ENCODE results near the gene ANXA2.

The ANXA2 gene

GRCh38 chr15:60420203-60420716 lies 22.5 kb upstream of the ANXA2 start:
- no peaks in the 10 kb centered on the region for H3K79me2 ChIP-seq (ENCODE audit: low read length)
- H3K9ac ChIP-seq (ENCODE audit: low read length): no peak overlapping the region
- no peaks in the 10 kb centered on the region for H3K9me3 ChIP-seq (ENCODE audit: insufficient read depth, low read length)
- no peak overlapping the region for H3K27ac ChIP-seq (ENCODE audit: low read length)
- H3K27me3 ChIP-seq (ENCODE audit: low read depth, low read length): no peaks in the 10 kb centered on the region
- H2AFZ ChIP-seq (ENCODE audit: low read depth, low read length): no peak overlapping the region
- H3K4me1 ChIP-seq (ENCODE audit: low read length): no peaks in the 10 kb centered on the region
- H3K36me3 ChIP-seq (replicated peaks; ENCODE audit: low read depth, low read length): peaks cover 7% of the 10 kb centered on the region
- TF ChIP-seq EZH2phosphoT487 (IDR thresholded peaks at IDR 0.05; ENCODE audit: low read depth): no peak
- TF ChIP-seq, protein P1, sequence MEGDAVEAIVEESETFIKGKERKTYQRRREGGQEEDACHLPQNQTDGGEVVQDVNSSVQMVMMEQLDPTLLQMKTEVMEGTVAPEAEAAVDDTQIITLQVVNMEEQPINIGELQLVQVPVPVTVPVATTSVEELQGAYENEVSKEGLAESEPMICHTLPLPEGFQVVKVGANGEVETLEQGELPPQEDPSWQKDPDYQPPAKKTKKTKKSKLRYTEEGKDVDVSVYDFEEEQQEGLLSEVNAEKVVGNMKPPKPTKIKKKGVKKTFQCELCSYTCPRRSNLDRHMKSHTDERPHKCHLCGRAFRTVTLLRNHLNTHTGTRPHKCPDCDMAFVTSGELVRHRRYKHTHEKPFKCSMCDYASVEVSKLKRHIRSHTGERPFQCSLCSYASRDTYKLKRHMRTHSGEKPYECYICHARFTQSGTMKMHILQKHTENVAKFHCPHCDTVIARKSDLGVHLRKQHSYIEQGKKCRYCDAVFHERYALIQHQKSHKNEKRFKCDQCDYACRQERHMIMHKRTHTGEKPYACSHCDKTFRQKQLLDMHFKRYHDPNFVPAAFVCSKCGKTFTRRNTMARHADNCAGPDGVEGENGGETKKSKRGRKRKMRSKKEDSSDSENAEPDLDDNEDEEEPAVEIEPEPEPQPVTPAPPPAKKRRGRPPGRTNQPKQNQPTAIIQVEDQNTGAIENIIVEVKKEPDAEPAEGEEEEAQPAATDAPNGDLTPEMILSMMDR (IDR thresholded peaks at IDR 0.05; ENCODE audit: low read depth, low read length): no peak
- H3K4me2 ChIP-seq (ENCODE audit: low read length): no peak overlapping the region
- H4K20me1 ChIP-seq (ENCODE audit: insufficient read depth, low read length): no peaks in the 10 kb centered on the region
- no peak overlapping the region for H3K4me3 ChIP-seq (ENCODE audit: low read length)

DNA sequence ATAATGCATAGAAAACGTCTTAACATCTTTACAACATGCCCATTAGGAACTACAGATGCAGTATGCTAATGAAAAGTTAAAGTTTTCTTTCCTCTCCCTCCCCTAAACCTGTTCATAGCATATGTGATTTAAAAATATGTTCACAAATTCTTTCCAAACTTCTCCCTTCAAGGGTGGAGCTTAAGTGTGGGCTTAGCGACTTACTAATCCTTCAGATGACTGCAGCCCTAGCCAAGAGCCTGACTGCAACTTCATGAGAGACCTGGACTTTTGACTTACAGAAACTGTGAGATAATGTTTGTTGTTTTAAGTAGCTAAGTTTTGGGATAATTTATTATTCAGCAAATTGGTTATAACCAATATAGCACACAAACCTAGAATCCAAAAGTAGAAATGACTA lies 22.0 kb upstream of the ANXA2 start:
- no peak overlapping the region for H3K4me3 ChIP-seq (ENCODE audit: low read length)
- no peaks in the 10 kb centered on the region for H4K20me1 ChIP-seq (ENCODE audit: insufficient read depth, low read length)
- H3K4me2 ChIP-seq (ENCODE audit: low read length): no peak overlapping the region
- H3K9ac ChIP-seq (ENCODE audit: low read length): no peak overlapping the region
- no peaks in the 10 kb centered on the region for H3K4me1 ChIP-seq (ENCODE audit: low read length)
- no peak overlapping the region for H3K27ac ChIP-seq (ENCODE audit: low read length)
- no peak for TF ChIP-seq EZH2phosphoT487 (IDR thresholded peaks at IDR 0.05; ENCODE audit: low read depth)
- TF ChIP-seq, protein P1 (IDR thresholded peaks at IDR 0.05; ENCODE audit: low read depth, low read length): no peak
- H3K79me2 ChIP-seq (ENCODE audit: low read length): no peaks in the 10 kb centered on the region
- no peak overlapping the region for H2AFZ ChIP-seq (ENCODE audit: low read depth, low read length)
- no peaks in the 10 kb centered on the region for H3K27me3 ChIP-seq (ENCODE audit: low read depth, low read length)
- peaks cover 7% of the 10 kb centered on the region for H3K36me3 ChIP-seq (replicated peaks; ENCODE audit: low read depth, low read length)
- no peaks in the 10 kb centered on the region for H3K9me3 ChIP-seq (ENCODE audit: insufficient read depth, low read length)

GRCh38 chr15:60418096-60418495 lies 20.3 kb upstream of the ANXA2 start:
- Histone ChIP-seq H3K9me3 (ENCODE audit: insufficient read depth, low read length) (no peaks in the 10 kb centered on the region), H3K4me2 (ENCODE audit: low read length) (no peak overlapping the region), H3K4me3 (ENCODE audit: low read length) (no peak overlapping the region), H3K27me3 (ENCODE audit: low read depth, low read length) (no peaks in the 10 kb centered on the region), H4K20me1 (ENCODE audit: insufficient read depth, low read length) (no peaks in the 10 kb centered on the region), H3K9ac (ENCODE audit: low read length) (no peak overlapping the region), H3K4me1 (ENCODE audit: low read length) (no peaks in the 10 kb centered on the region), H2AFZ (ENCODE audit: low read depth, low read length) (no peak overlapping the region), H3K36me3 (replicated peaks; ENCODE audit: low read depth, low read length) (peaks cover 3% of the 10 kb centered on the region), H3K79me2 (ENCODE audit: low read length) (no peaks in the 10 kb centered on the region), H3K27ac (ENCODE audit: low read length) (no peak overlapping the region)
- TF ChIP-seq, protein P1 (IDR thresholded peaks at IDR 0.05; ENCODE audit: low read depth, low read length): no peak
- no peak for TF ChIP-seq EZH2phosphoT487 (IDR thresholded peaks at IDR 0.05; ENCODE audit: low read depth)

GRCh38 chr15:60417112-60417511 lies 19.3 kb upstream of the ANXA2 start:
- Histone ChIP-seq H3K4me3 (ENCODE audit: low read length) (no peak overlapping the region), H3K4me1 (ENCODE audit: low read length) (no peaks in the 10 kb centered on the region), H3K79me2 (ENCODE audit: low read length) (no peaks in the 10 kb centered on the region), H3K9me3 (ENCODE audit: insufficient read depth, low read length) (no peaks in the 10 kb centered on the region), H2AFZ (ENCODE audit: low read depth, low read length) (no peak overlapping the region), H3K27ac (ENCODE audit: low read length) (no peak overlapping the region), H3K9ac (ENCODE audit: low read length) (no peak overlapping the region), H3K4me2 (ENCODE audit: low read length) (no peak overlapping the region), H3K36me3 (replicated peaks; ENCODE audit: low read depth, low read length) (peaks cover 3% of the 10 kb centered on the region), H3K27me3 (ENCODE audit: low read depth, low read length) (no peaks in the 10 kb centered on the region), H4K20me1 (ENCODE audit: insufficient read depth, low read length) (no peaks in the 10 kb centered on the region)
- TF ChIP-seq, protein P1 (IDR thresholded peaks at IDR 0.05; ENCODE audit: low read depth, low read length): no peak
- TF ChIP-seq EZH2phosphoT487 (IDR thresholded peaks at IDR 0.05; ENCODE audit: low read depth): no peak

All from OCI-LY3 (cell line).